A549 treated with CpdA at 1 μM for 4 hours (cell line): Measurements from ENCODE around the gene SEMA3D. TPM values are rescaled to one million over a fixed set of nuclear protein-coding genes. Genes with fewer than 3 reads are reported as not detected.

Experiments used
- total RNA-seq: library from RNA; stranded (reverse); fragments of 200-300 nt; extraction: Qiagen RNA extraction; gene quantifications from 5 replicates; pipeline ENCODE4 v1.2.3, GENCODE V29; 2022; ENCODE audit warnings: low read depth

The SEMA3D gene
- total RNA-seq: 0.05 to 0.17 TPM (median 0.05 TPM) in 3 of 5 replicates, not detected in the others

DNA sequence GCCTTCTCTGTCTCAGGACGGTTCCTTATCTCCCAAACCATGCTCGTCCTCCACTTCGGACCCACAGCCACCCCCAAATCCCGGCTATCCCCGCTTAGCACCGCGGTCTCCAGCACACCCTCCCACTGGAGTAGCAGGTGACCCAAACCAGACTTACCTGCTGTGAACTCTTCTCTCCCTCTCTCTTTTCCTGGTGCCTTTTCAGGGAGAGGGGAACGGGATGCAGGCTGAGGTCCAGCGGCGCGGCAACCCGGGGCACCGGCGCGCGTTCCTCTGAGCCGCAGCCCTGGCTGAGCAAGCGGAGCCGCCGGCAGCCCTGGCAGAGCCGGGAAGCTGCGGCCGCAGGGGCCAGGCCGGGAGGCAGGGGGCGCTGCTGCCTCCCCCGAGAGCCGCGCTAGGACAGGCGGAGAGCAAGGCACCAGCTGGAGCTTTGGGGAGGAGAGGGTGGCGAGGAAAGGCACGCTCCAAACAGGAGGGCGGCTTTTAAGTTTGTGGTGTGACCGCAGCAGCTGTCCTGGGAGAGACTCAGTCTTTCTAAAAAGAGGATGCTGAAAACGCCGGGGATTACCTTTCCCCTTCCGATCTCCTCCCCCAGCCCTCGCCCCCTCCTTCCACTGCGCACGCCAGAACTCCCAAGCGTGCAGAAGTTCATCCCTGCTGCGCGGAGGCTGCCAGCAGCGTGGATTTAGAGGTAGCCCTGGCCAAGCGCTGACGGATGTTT lies at the start of gene SEMA3D:
SEMA3D (minus strand) TSS at position 536 of the 721 bp plus-strand sequence. CDS start 65,165 bp downstream, outside the sequence.

